Neural progenitor cell (in vitro differentiated cells): ENCODE results near the gene HES7. TPM values are rescaled to one million over a fixed set of nuclear protein-coding genes. Genes with fewer than 3 reads are reported as not detected.

ENCODE experiments used
- DNase-seq: peaks from one replicate; pipeline ENCODE4 v3.0.0-alpha.2; 2016; ENCODE audit warnings: low spot score
- H2AFZ ChIP-seq: fragments of 200-600 bp; sonication (generic); replicated peaks from 2 replicates; pipeline ENCODE4 v1.6.1; 2016; ENCODE audit warnings: antibody characterized with exemption
- H3F3A ChIP-seq: fragments of 200-600 bp; sonication (generic); 2 replicates; pipeline ENCODE4 v1.6.1; 2016; ENCODE audit warnings: antibody characterized with exemption, low read depth
- H3K27ac ChIP-seq: fragments of 200-600 bp; sonication (generic); 2 replicates; pipeline ENCODE4 v1.5.1; 2016; ENCODE audit warnings: mild to moderate bottlenecking
- H3K27me3 ChIP-seq: fragments of 200-600 bp; sonication (generic); 2 replicates; pipeline ENCODE4 v1.6.1; 2016; ENCODE audit warnings: mild to moderate bottlenecking, moderate library complexity
- H3K36me3 ChIP-seq: fragments of 200-600 bp; sonication (generic); 2 replicates; pipeline ENCODE4 v1.5.1; 2016
- H3K4me1 ChIP-seq: fragments of 200-600 bp; sonication (generic); 2 replicates; pipeline ENCODE4 v1.6.1; 2016; ENCODE audit warnings: mixed run types
- H3K4me2 ChIP-seq: fragments of 200-600 bp; sonication (generic); 2 replicates; pipeline ENCODE4 v1.6.1; 2016
- H3K4me3 ChIP-seq: fragments of 200-600 bp; sonication (generic); 2 replicates; pipeline ENCODE4 v1.5.1; 2016
- H3K79me2 ChIP-seq: fragments of 200-600 bp; sonication (generic); 2 replicates; pipeline ENCODE4 v1.6.1; 2016; ENCODE audit warnings: low read depth
- H3K9ac ChIP-seq: fragments of 200-600 bp; sonication (generic); 2 replicates; pipeline ENCODE4 v1.6.1; 2016
- H3K9me3 ChIP-seq: fragments of 200-600 bp; sonication (generic); 2 replicates; pipeline ENCODE4 v1.5.1; 2016; ENCODE audit warnings: low read depth
- H4K20me1 ChIP-seq: fragments of 200-600 bp; sonication (generic); 2 replicates; pipeline ENCODE4 v1.6.1; 2016; ENCODE audit warnings: low read depth
- H3K27ac Mint-ChIP-seq: 3 replicates; pipeline ENCODE4 v1.8.0; 2021; ENCODE audit warnings: mixed read lengths
- H3K27me3 Mint-ChIP-seq: 2 replicates; pipeline ENCODE4 v1.8.0; 2022; ENCODE audit warnings: low read depth, mild to moderate bottlenecking, inconsistent platforms, moderate library complexity, mixed read lengths; ENCODE audit not compliant: insufficient read depth
- H3K36me3 Mint-ChIP-seq: 3 replicates; pipeline ENCODE4 v1.8.0; 2021; ENCODE audit warnings: mixed read lengths
- H3K4me1 Mint-ChIP-seq: 3 replicates; pipeline ENCODE4 v1.8.0; 2021; ENCODE audit warnings: mixed read lengths
- H3K4me3 Mint-ChIP-seq: 3 replicates; pipeline ENCODE4 v1.8.0; 2021; ENCODE audit warnings: mild to moderate bottlenecking, moderate library complexity, mixed read lengths
- H3K9me3 Mint-ChIP-seq: 3 replicates; pipeline ENCODE4 v1.8.0; 2020; ENCODE audit warnings: mixed read lengths
- EZH2 ChIP-seq: fragments of 200-600 bp; sonication (generic); IDR thresholded peaks from 2 replicates; pipeline ENCODE4 v1.6.1; 2017; ENCODE audit warnings: antibody characterized with exemption, mild to moderate bottlenecking, moderate library complexity
- EZH2phosphoT487 ChIP-seq: fragments of 200-600 bp; sonication (generic); IDR thresholded peaks from 2 replicates; pipeline ENCODE4 v1.6.1; 2017; ENCODE audit warnings: antibody characterized with exemption
- total RNA-seq: library from RNA; depleted of rRNA; stranded (reverse); fragments of >200 nt; gene quantifications from 2 replicates; pipeline ENCODE4 v1.2.3, GENCODE V29; 2015; ENCODE audit warnings: low replicate concordance
- TF ChIP-seq, protein P1 (sequence below): fragments of 200-600 bp; sonication (generic); IDR thresholded peaks from 2 replicates; pipeline ENCODE4 v1.5.1; 2017; ENCODE audit warnings: antibody characterized with exemption, mild to moderate bottlenecking

HES7 gene
- total RNA-seq, 1 donor from 2014 or later = not detected

- Histone ChIP-seq H3K79me2 (no peaks in the 10 kb centered on the region), H3K27me3 (peaks cover 14% of the 10 kb centered on the region), H3K9ac (no peak overlapping the region), H3K9me3 (no peaks in the 10 kb centered on the region), H3F3A (no peaks in the 10 kb centered on the region), H3K4me3 (no peak overlapping the region), H3K36me3 (no peaks in the 10 kb centered on the region), H2AFZ (no peak overlapping the region), H3K4me2 (no peak overlapping the region), H3K4me1 (no peaks in the 10 kb centered on the region), H3K27ac (no peak overlapping the region), H4K20me1 (no peaks in the 10 kb centered on the region)
- Mint-ChIP-seq H3K4me1 (peaks cover 2% of the 10 kb centered on the region), H3K27ac (no peak overlapping the region), H3K4me3 (no peak overlapping the region), H3K27me3 (peaks cover 19% of the 10 kb centered on the region), H3K9me3 (no peaks in the 10 kb centered on the region), H3K36me3 (no peaks in the 10 kb centered on the region)
- no peak for DNase-seq
- TF ChIP-seq EZH2 (no peak), EZH2phosphoT487 (no peak)
- TF ChIP-seq, protein P1, sequence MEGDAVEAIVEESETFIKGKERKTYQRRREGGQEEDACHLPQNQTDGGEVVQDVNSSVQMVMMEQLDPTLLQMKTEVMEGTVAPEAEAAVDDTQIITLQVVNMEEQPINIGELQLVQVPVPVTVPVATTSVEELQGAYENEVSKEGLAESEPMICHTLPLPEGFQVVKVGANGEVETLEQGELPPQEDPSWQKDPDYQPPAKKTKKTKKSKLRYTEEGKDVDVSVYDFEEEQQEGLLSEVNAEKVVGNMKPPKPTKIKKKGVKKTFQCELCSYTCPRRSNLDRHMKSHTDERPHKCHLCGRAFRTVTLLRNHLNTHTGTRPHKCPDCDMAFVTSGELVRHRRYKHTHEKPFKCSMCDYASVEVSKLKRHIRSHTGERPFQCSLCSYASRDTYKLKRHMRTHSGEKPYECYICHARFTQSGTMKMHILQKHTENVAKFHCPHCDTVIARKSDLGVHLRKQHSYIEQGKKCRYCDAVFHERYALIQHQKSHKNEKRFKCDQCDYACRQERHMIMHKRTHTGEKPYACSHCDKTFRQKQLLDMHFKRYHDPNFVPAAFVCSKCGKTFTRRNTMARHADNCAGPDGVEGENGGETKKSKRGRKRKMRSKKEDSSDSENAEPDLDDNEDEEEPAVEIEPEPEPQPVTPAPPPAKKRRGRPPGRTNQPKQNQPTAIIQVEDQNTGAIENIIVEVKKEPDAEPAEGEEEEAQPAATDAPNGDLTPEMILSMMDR = no peak
Observed at GRCh38 chr17:8103549-8103948, 20.4 kb downstream of the HES7 start.

- no peak overlapping the region for H3K4me3 Mint-ChIP-seq
Observed at GRCh38 chr17:8101721-8102120, 22.2 kb downstream of the HES7 start.

GRCh38 chr17:8100763-8101162 lies 23.1 kb downstream of the HES7 start:
- Mint-ChIP-seq H3K36me3 (no peaks in the 10 kb centered on the region), H3K4me3 (no peak overlapping the region), H3K27ac (no peak overlapping the region), H3K9me3 (no peaks in the 10 kb centered on the region), H3K27me3 (peaks cover 17% of the 10 kb centered on the region), H3K4me1 (no peaks in the 10 kb centered on the region)
- H3K9ac ChIP-seq = no peak overlapping the region
- DNase-seq = no peak
- H3K36me3 ChIP-seq = no peaks in the 10 kb centered on the region
- no peaks in the 10 kb centered on the region for H3K9me3 ChIP-seq
- no peaks in the 10 kb centered on the region for H3K4me1 ChIP-seq
- H3K4me3 ChIP-seq = no peak overlapping the region
- H3K27ac ChIP-seq = no peak overlapping the region
- no peaks in the 10 kb centered on the region for H3K79me2 ChIP-seq
- no peak overlapping the region for H3K4me2 ChIP-seq
- H4K20me1 ChIP-seq = no peaks in the 10 kb centered on the region
- H2AFZ ChIP-seq = no peak overlapping the region
- TF ChIP-seq, protein P1 = no peak
- TF ChIP-seq EZH2 (no peak), EZH2phosphoT487 (no peak)
- H3K27me3 ChIP-seq = peaks cover 6% of the 10 kb centered on the region
- no peaks in the 10 kb centered on the region for H3F3A ChIP-seq

More at GRCh38 chr17:8101721-8102120, 22.2 kb downstream of the HES7 start:
- no peak overlapping the region for H3K4me3 ChIP-seq
- no peaks in the 10 kb centered on the region for H3K36me3 ChIP-seq
- H3K9me3 ChIP-seq = no peaks in the 10 kb centered on the region
- H3K4me2 ChIP-seq = no peak overlapping the region
- H3F3A ChIP-seq = no peaks in the 10 kb centered on the region
- no peaks in the 10 kb centered on the region for H4K20me1 ChIP-seq
- Mint-ChIP-seq H3K9me3 (no peaks in the 10 kb centered on the region), H3K27ac (no peak overlapping the region), H3K27me3 (peaks cover 17% of the 10 kb centered on the region), H3K36me3 (no peaks in the 10 kb centered on the region), H3K4me1 (no peaks in the 10 kb centered on the region)
- TF ChIP-seq EZH2phosphoT487 = no peak
- no peak for DNase-seq
- H3K27me3 ChIP-seq = peaks cover 6% of the 10 kb centered on the region
- no peak overlapping the region for H3K27ac ChIP-seq
- no peak overlapping the region for H2AFZ ChIP-seq
- H3K79me2 ChIP-seq = no peaks in the 10 kb centered on the region
- H3K9ac ChIP-seq = no peak overlapping the region
- H3K4me1 ChIP-seq = no peaks in the 10 kb centered on the region

- Histone ChIP-seq H3K79me2 (no peaks in the 10 kb centered on the region), H3K9ac (no peak overlapping the region), H3K36me3 (no peaks in the 10 kb centered on the region), H3K4me2 (no peak overlapping the region), H3K9me3 (no peaks in the 10 kb centered on the region), H3K27ac (no peak overlapping the region), H3K4me1 (no peaks in the 10 kb centered on the region), H3K27me3 (peaks cover 8% of the 10 kb centered on the region), H3K4me3 (no peak overlapping the region), H4K20me1 (no peaks in the 10 kb centered on the region), H3F3A (no peaks in the 10 kb centered on the region), H2AFZ (no peak overlapping the region)
- no peak for DNase-seq
- TF ChIP-seq EZH2phosphoT487 (no peak), EZH2 (no peak)
- TF ChIP-seq, protein P1 = no peak
- H3K36me3 Mint-ChIP-seq = no peaks in the 10 kb centered on the region
- peaks cover 19% of the 10 kb centered on the region for H3K27me3 Mint-ChIP-seq
- no peaks in the 10 kb centered on the region for H3K4me1 Mint-ChIP-seq
- no peak overlapping the region for H3K4me3 Mint-ChIP-seq
- no peak overlapping the region for H3K27ac Mint-ChIP-seq
- no peaks in the 10 kb centered on the region for H3K9me3 Mint-ChIP-seq
Observed at GRCh38 chr17:8100111-8100510, 23.8 kb downstream of the HES7 start.
